ENCODE measurements around the gene SPOCK3.

Gene SPOCK3

DNA sequence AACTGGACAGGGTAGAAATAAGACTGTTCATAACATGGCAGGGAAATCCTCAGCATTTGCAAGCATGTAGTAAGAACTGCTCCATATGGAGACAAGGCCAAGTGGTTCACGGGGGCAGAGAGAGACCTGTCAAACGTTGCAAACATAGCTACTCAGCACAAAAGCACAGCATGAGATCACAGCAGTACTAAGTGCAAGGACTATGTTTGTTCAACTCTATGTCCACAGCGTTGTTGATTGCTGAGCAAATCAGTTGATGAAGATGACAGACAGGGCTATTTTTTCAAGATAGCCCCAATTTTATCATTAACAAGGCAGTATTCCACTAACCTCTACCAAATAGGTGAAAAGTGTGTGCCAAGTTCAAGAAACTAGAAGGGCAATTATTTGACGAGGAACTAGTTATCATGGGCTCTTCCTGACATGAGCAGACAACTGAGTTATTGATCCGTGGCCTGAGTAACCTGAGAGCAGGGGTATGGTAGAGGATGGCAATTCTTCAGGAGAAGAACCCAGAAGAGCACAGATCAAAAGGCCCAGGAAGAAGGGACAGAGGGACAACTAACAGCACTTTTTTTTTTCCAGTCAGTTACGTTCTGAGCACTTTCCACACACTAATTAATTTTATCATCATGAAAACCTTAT, 57.4 kb downstream of the SPOCK3 start:
- DNase-seq (ENCODE audit: low read depth), result no peak

- DNase-seq (ENCODE audit: low read depth), result no peak
Observed at GRCh38 chr4:167171928-167172327, 62.4 kb downstream of the SPOCK3 start.

DNA sequence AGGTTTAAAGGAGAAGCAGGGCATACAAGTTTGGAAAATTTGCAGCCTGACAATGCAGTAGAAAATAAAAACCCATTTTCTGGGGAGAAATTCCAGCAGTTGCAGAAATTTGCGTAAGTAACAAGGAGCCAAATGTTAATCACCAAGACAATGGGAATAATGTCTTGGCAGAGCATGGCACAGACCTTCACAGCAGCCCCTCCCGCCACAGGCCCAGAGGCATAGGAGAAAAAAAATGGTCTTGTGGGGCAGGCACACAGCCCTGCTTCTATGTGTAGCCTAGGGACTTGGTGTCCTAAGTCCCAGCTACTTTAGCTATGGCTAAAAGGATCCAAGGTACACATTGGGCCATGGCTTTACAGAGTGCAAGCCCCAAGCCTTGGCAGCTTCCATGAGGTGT, 65.7 kb downstream of the SPOCK3 start:
- DNase-seq (ENCODE audit: low read depth), result no peak

DNA sequence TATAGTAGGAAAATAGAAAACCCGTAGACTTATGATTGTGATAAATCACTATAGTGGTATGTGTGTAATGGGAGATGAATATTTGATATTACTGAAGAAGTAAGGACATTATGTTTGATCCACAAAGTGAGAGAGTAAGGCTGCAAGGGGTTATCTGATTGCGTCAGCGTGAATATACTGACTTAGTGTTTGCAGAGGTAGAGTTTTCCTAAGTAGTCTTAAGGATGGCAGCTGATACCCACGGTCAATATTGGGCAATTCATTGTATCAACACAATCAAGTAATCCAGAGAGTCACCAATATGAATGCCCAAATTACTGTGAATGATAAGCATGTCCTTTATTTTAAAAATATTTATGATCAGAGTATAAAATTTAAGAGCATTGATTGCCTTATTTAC, 83.7 kb downstream of the SPOCK3 start:
- DNase-seq (ENCODE audit: low read depth), result no peak

DNA sequence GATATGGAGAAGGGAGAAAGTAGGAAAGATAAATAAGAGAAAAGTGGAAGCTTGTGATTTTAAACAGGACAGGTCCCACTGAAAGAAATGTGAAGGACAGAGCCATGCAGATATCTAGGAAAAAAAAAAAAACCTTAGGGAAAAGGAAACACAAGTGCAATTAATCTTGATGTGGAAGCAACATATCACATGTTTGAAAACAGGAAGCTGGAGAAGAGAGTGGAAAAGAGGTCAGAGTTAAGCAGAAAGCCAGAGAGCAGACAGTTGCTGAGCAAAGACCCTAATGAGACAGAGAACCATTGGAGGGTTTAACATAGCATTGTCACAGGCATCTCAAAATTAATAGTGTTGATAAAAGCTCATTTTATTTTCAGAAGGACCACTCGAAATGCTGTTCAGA, 89.7 kb downstream of the SPOCK3 start:
- DNase-seq (ENCODE audit: low read depth), result no peak

- no peak for DNase-seq (ENCODE audit: low read depth)
Observed at GRCh38 chr4:167143018-167143417, 91.3 kb downstream of the SPOCK3 start.

- no peak for DNase-seq (ENCODE audit: low read depth)
Observed at GRCh38 chr4:167136270-167136669, 98.0 kb downstream of the SPOCK3 start.

DNA sequence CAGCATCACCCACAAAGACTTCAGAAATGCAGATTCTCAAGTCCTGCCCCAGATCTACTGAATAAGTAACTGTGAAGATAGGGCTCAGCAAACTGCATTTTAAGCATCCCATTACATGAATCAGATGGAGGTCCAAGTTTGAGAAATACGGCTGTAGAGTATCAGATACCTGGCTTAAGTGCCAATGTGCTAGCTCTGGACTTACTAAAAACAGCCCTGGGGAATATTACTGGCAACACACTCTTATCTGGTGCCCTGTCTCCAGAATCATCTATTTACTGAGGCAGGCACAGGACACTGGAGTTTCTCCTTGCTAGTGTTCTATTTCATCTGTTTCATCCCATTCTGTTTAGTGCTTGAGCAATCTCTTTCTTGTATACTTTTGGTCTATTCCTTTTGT, 105.1 kb downstream of the SPOCK3 start:
- no peak for DNase-seq (ENCODE audit: low read depth)

DNA sequence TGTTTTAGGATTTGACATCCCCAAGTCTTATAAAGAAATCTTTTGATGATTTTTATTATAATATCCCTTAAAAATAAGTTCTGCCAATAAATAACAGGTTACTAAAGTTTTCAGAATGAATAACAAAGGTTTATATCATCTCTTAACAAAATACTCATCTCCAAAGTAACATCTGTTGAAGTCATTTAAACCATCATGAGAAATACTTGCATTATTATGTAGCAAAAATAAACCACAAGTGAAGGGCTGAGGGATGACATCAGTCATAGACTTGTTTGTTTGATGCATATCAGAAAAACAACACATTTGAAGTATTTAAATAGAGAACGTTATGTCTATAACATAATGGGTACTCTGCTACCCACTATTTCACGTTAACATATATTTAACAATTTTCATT, 114.9 kb downstream of the SPOCK3 start:
- DNase-seq (ENCODE audit: low read depth), result no peak

DNA sequence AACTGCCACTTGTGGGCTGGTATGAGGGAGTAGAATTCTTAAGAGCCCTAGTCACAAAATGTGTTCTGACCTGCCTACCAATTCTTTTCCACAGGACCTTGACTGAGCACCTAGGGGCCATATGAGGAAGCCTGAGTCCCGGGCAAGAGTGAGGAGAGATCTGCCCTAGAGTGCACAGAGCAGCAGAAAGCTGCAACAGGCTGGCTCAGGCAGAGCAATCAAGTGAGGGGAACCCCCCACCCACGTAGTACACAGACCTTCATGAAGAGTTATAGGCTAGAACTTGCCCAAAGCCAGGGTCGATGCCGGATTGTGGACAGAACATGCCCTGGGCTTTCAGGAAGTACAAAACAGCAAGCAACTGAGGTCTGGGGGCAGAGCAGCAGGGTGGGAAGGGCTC, 117.0 kb downstream of the SPOCK3 start:
- no peak for DNase-seq (ENCODE audit: low read depth)

DNA sequence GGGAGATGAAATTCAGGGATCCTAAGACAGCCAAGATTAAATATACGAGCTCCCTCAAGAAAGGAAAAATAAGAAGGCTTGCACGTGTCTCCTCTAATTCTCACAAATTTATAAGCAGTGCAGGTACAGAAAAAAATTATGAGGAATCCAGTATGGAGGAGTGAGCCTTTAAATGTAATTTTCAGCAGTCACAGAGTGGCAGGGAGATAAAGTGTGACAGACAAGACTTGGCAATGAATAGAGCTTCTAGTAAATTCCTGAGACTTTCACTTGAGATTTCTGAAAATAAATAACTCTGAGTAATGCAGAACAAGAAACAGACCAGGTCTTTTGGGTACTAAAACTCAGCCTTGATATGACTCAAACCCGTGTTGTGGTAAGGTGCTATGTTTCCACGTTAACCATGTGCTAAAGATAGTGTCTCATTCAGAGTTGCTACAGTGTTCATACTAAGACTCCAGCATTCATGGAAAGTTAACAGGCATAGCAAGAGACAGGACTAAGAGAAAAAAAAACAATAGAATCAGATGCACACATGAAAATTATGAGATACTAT, 119.8 kb downstream of the SPOCK3 start:
- DNase-seq (ENCODE audit: low read depth), result no peak

- no peak for DNase-seq (ENCODE audit: low read depth)
Observed at GRCh38 chr4:167111622-167112021, 122.7 kb downstream of the SPOCK3 start.

DNA sequence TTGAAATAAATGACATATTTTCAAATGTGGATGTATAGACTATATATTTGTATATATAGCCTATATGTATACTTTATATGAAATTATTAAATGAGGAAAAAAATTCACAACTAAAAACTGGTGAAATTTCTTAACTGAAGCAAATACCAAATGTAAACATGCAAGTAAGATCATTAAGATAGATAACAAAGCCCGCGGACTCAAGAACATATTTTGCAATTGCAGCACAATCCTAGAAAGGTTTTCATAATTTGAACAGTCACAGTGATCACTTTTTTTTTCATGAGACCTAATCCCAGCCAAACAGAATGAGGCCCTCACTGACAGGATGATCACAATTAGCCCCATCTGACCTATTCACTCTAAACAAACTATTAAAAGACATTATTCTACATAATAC, 123.2 kb downstream of the SPOCK3 start:
- DNase-seq (ENCODE audit: low read depth), result no peak

DNA sequence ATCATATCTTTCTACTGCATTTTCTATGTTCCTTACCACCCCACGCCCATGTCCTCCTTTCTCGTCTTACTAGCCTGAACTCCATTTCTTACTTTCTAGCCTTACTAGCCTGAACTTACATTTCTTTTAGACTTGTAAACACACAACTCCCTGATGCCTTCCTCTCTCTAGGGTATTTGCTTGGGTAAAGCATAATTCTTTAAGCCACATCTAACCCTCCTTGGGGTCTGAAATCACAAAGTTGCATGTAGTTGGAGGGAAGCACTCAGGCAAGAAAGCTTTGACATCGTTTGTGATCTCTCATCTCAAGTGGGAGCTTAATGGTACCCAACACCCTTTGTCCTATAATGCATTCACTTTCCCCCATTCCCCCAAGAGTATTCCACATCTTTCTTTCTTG, 124.4 kb downstream of the SPOCK3 start:
- no peak for DNase-seq (ENCODE audit: low read depth)

DNA sequence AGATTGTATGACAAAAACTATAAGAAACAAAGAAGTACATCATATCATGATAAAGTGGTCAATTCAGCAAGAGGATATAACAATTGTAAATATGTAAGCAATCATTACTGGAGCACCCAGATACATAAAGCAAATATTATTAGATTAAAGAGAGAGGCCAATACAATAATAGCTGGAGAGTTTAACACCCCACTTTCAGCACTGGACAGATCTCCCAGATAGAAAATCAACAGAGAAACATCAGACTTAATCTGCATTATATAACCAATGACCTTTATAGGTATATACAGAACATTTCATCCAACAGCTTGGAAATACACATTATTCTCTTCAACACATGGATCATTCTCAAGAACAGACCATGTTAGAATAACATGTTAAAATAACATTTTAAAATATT, 128.4 kb downstream of the SPOCK3 start:
- no peak for DNase-seq (ENCODE audit: low read depth)

- DNase-seq (ENCODE audit: low read depth), result no peak
Observed at GRCh38 chr4:167102475-167102874, 131.8 kb downstream of the SPOCK3 start.

- DNase-seq (ENCODE audit: low read depth), result no peak
Observed at GRCh38 chr4:167101035-167101434, 133.3 kb downstream of the SPOCK3 start.

DNA sequence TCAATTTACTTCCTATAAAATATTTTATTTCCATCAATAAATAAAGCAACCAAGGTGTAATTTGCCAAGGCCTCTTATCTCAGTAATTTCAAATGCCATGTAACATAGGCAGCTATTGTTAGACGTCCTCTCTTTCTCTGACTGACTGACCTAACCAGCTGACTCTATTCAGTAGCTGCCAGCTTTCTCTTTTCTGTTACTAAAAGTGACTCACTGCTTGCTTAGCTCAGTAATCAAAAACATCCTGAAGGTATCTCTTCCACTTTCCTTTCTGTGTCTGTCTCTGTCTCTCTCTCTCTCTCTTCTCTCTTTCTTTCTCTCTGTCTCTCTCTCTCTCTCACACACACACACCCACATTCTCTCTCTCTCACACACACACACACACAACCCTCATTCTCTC, 134.2 kb downstream of the SPOCK3 start:
- no peak for DNase-seq (ENCODE audit: low read depth)

DNA sequence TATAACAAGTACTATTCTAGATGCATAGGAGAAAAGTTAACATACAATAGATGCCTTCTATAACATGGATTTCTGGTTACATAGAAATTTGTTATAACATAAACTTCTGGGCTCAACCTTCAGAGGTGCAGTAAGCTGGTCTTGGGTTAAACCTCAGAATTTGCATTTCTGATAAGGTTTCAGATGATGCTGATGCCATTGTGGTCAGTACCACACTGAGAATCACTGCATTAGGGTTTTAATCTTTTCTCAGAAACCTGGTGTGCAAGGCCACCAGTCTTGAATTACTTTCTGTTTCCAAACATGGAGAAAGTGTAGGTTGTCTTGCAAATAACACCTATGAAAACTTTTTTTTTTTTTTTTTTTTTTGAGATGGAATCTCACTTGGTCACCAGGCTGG, 146.2 kb downstream of the SPOCK3 start:
- no peak for DNase-seq (ENCODE audit: low read depth)

GRCh38 chr4:167084321-167084720, 150.0 kb downstream of the SPOCK3 start:
- no peak for DNase-seq (ENCODE audit: low read depth)

GRCh38 chr4:167079762-167080161, 154.5 kb downstream of the SPOCK3 start:
- no peak for DNase-seq (ENCODE audit: low read depth)

GRCh38 chr4:167052631-167053091, 181.6 kb downstream of the SPOCK3 start:
- DNase-seq (ENCODE audit: low read depth), result no peak

DNA sequence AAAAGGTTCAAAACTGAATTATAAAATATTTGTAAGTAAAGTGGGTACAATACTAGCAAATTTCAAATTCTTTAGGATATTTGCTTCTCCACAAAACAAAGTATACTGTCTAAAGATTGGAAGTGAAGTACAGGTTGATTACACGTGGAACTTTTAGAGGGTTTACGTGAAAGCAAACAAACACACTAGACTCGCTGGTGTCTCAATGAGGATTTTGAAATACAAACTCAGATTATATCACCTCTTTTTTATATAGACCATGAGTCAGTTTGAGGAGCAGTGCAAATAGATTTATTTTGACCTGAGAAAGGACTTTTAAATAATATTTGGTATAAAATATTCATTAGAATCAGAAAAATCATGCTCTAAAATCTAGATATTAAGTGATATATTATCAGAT, 185.0 kb downstream of the SPOCK3 start:
- no peak for DNase-seq (ENCODE audit: low read depth)

GRCh38 chr4:167041524-167041923, 192.8 kb downstream of the SPOCK3 start:
- no peak for DNase-seq (ENCODE audit: low read depth)

Data from GM04503 (cell line).